Peyer's patch (tissue), 4 donors: ENCODE data around the gene CBX5. TPM values are rescaled to one million over a fixed set of nuclear protein-coding genes. Genes with fewer than 3 reads are reported as not detected.

ENCODE experiments used
- DNase-seq, 3 donors: peaks; one replicate each; pipeline ENCODE4 v3.0.0-alpha.2; 2017 to 2019
- H3K27ac ChIP-seq, 4 donors: fragments of 200-600 bp; sonication (generic); one replicate each; pipeline ENCODE4 v1.5.1; 2016 to 2019
- H3K27me3 ChIP-seq, 2 donors: fragments of 200-600 bp; sonication (generic); one replicate each; pipeline ENCODE4 v1.5.1; 2019
- H3K36me3 ChIP-seq, 3 donors: fragments of 200-600 bp; sonication (generic); one replicate each; pipeline ENCODE4 v1.5.1; 2016 to 2019
- H3K4me1 ChIP-seq, 4 donors: fragments of 200-600 bp; sonication (generic); one replicate each; pipeline ENCODE4 v1.5.1; 2016 to 2019
- H3K4me3 ChIP-seq, 4 donors: fragments of 200-600 bp; sonication (generic); 1 replicate in 3 of 4; 2 replicates in 1 of 4; pipeline ENCODE4 v1.5.1; 2016 to 2019; ENCODE audit warnings: mild to moderate bottlenecking in 1 of 4
- H3K9me3 ChIP-seq, 4 donors: fragments of 200-600 bp; sonication (generic); one replicate each; pipeline ENCODE4 v1.5.1; 2016 to 2019; ENCODE audit warnings: mild to moderate bottlenecking in 1 of 4
- POLR2A ChIP-seq, 2 donors: fragments of 450-650 bp; IDR thresholded peaks; one replicate each; pipeline ENCODE4 v1.5.1; 2017; ENCODE audit warnings: antibody characterized with exemption in 2 of 2, mild to moderate bottlenecking in 2 of 2, moderate library complexity in 2 of 2
- total RNA-seq, 4 donors: library from RNA; depleted of rRNA; stranded (reverse); fragments of >200 nt; gene quantifications; one replicate each; pipeline ENCODE4 v1.1.0, GENCODE V29; 2016
- TF ChIP-seq, protein P1 (sequence below), 6 experiments: fragments of 450-650 bp in 4 of 6; fragments of 200-600 bp in 2 of 6; sonication (generic) in 1 of 6; IDR thresholded peaks; one replicate each; pipeline ENCODE4 v1.5.1; 2017 to 2019; ENCODE audit warnings: antibody characterized with exemption in 6 of 6, mild to moderate bottlenecking in 3 of 6, moderate library complexity in 1 of 6

The CBX5 gene
- total RNA-seq, 4 donors from 2014 or later, result 14.9 to 33.0 (median 20.4) TPM

DNA sequence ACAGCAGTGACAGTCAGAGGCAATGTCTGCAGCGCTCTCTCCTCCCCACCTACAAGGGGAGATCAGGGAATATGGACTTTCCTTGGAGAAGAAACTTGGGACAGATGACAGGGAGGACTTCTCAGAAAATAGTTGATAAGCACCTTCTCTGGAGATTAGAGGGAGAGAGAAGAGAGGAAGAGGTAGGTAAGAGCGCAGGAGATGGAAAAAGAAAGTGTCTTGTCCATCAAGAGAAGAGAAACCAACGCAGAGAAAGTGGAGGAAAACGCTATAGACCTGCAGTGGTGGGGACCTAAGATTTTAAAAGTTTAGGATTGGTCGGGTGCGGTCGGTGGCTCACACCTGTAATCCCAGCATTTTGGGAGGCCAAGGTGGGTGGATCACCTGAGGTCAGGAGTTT, 75.6 kb downstream of the CBX5 start:
- H3K4me3 ChIP-seq, result no peak overlapping the region
- no peak for DNase-seq
- H3K27me3 ChIP-seq, result no peaks in the 10 kb centered on the region
- no peaks in the 10 kb centered on the region for H3K9me3 ChIP-seq
- no peaks in the 10 kb centered on the region for H3K4me1 ChIP-seq
- no peaks in the 10 kb centered on the region for H3K36me3 ChIP-seq
- no peak for TF ChIP-seq POLR2A (IDR thresholded peaks at IDR 0.05)
- TF ChIP-seq, protein P1, sequence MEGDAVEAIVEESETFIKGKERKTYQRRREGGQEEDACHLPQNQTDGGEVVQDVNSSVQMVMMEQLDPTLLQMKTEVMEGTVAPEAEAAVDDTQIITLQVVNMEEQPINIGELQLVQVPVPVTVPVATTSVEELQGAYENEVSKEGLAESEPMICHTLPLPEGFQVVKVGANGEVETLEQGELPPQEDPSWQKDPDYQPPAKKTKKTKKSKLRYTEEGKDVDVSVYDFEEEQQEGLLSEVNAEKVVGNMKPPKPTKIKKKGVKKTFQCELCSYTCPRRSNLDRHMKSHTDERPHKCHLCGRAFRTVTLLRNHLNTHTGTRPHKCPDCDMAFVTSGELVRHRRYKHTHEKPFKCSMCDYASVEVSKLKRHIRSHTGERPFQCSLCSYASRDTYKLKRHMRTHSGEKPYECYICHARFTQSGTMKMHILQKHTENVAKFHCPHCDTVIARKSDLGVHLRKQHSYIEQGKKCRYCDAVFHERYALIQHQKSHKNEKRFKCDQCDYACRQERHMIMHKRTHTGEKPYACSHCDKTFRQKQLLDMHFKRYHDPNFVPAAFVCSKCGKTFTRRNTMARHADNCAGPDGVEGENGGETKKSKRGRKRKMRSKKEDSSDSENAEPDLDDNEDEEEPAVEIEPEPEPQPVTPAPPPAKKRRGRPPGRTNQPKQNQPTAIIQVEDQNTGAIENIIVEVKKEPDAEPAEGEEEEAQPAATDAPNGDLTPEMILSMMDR (IDR thresholded peaks at IDR 0.05), result no peak
- no peak overlapping the region for H3K27ac ChIP-seq

DNA sequence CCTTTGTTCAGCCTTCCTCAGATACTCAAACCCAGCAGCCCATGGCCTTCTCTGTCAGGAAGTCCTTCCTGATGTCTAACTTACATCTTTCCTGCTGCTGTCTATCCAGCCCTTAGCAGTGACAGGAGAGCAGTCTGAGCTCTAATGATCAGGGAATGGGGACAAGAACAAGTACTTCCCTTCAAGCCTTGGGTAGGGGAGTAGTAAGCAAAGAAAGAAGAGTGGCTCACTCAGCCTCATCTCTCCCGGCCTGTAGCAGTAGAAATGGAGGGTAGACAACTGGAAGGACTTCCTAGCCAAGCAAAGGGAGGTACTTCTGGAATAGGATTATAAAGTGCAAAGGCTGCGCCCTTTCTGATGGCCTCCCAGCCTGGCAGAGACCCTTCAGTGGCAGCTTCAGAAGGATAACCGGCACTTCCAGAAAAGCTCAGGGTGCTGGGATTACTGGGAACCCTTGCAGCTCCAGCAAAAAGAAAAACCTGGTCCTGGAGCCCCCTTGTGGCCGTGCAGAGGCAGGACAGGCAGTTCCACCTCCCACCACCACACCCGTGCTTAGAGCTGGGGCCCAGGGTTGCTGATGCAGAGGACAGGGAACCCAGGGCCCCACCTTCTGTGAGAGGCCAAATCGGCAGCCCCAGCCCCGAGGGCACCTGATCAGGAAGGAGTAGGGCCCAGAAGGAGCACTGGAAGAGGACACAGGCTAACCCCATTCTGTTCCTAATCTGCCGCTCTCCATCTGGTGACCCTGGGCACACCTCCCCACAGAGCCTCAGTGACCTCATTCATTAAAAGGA, 78.7 kb downstream of the CBX5 start:
- Histone ChIP-seq H3K4me1 (peaks cover 0 to 4% (median 0%) of the 10 kb centered on the region in 4 donors), H3K36me3 (no peaks in the 10 kb centered on the region), H3K27ac (no peak overlapping the region), H3K27me3 (no peaks in the 10 kb centered on the region), H3K9me3 (no peaks in the 10 kb centered on the region), H3K4me3 (no peak overlapping the region)
- DNase-seq, result peak; percentile 44 to 80 (median 77)
- TF ChIP-seq, protein P1 (IDR thresholded peaks at IDR 0.05), result peak; percentile 93 to 99 (median 97)
- peak in 1 of 2 donors; percentile 6 for TF ChIP-seq POLR2A (IDR thresholded peaks at IDR 0.05)

DNA sequence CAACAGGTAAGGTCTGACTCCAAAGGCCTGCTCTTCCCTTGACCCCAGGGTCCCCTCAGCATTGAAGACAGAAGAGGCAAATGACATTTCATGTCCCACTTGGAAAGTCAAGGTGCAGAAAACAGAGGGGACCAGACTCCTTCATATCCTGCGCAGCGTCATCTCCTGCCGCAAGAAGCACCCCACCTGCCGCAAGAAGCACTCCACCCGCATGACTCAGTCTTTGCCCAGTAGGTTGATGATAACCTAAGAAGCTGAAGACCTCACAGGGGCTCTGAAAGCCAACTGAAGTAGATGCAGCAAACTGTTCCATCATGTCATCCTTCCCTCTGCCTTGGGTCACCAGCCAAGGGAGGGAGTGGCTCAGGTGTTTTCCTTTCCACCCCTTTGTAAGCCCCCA, 79.5 kb downstream of the CBX5 start:
- no peaks in the 10 kb centered on the region for H3K9me3 ChIP-seq
- no peaks in the 10 kb centered on the region for H3K27me3 ChIP-seq
- TF ChIP-seq POLR2A (IDR thresholded peaks at IDR 0.05), result no peak
- TF ChIP-seq, protein P1 (IDR thresholded peaks at IDR 0.05), result no peak
- H3K4me3 ChIP-seq, result no peak overlapping the region
- H3K4me1 ChIP-seq, result peaks cover 0 to 4% (median 0%) of the 10 kb centered on the region in 4 donors
- no peaks in the 10 kb centered on the region for H3K36me3 ChIP-seq
- no peak for DNase-seq
- H3K27ac ChIP-seq, result no peak overlapping the region

DNA sequence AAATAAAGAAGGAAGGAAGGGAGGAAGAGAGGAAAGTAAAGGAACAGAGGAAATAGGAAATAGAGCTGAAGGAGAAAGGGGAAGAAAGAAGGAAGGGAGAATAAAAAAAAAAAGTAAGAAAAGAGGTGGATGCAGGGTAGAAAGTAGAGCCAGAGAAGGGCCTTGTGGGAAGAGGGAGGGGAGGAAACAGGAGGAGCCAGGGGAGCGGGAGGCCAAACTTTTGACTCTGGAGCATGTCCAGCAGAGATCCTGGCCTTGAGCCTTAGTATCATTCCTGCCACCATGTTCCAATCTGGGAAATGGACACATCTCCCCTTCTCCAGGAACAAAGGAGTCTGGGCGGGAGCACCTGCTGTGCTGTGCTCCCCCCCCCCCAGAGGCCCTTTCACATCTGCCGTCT, 80.0 kb downstream of the CBX5 start:
- TF ChIP-seq, protein P1 (IDR thresholded peaks at IDR 0.05), result no peak
- no peak for TF ChIP-seq POLR2A (IDR thresholded peaks at IDR 0.05)
- no peaks in the 10 kb centered on the region for H3K27me3 ChIP-seq
- H3K9me3 ChIP-seq, result no peaks in the 10 kb centered on the region
- DNase-seq, result no peak
- no peak overlapping the region for H3K4me3 ChIP-seq
- H3K36me3 ChIP-seq, result no peaks in the 10 kb centered on the region
- H3K4me1 ChIP-seq, result peaks cover 0 to 4% (median 0%) of the 10 kb centered on the region in 4 donors
- no peak overlapping the region for H3K27ac ChIP-seq

DNA sequence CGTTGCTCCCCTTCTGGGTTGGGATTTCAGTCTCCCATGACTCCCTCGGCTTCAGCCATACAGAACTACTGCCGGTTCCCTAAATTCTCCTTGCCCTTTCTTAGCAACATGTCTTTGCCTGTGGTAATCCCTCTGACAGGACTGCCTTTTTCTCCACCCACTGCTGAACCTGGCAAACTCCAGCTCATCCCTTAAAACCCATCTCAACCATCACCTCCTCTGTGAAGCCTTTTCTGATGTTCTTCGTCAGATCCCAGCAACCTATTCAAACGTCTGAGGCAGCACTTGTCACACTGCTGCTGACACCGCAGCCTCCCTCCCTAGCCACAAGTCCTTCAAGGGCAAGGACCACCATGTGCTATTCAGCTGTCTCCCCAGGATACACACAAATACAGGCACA, 80.9 kb downstream of the CBX5 start:
- H3K4me3 ChIP-seq, result no peak overlapping the region
- peaks cover 0 to 4% (median 0%) of the 10 kb centered on the region in 4 donors for H3K4me1 ChIP-seq
- H3K27ac ChIP-seq, result no peak overlapping the region
- H3K36me3 ChIP-seq, result no peaks in the 10 kb centered on the region
- H3K9me3 ChIP-seq, result no peaks in the 10 kb centered on the region
- TF ChIP-seq POLR2A (IDR thresholded peaks at IDR 0.05), result no peak
- TF ChIP-seq, protein P1 (IDR thresholded peaks at IDR 0.05), result no peak
- H3K27me3 ChIP-seq, result no peaks in the 10 kb centered on the region
- DNase-seq, result no peak
